OCI-LY1 (cell line): Measurements from ENCODE around the gene ZNF148.

Experiments used
- H2AFZ ChIP-seq: fragments of 200-600 bp; sonication (generic), shearing (Covaris generic); 2 replicates; pipeline ENCODE4 v1.6.0; 2014; ENCODE audit warnings: antibody characterized with exemption, mild to moderate bottlenecking, low read length
- H3F3A ChIP-seq: fragments of 200-600 bp; sonication (generic), shearing (Covaris generic); 2 replicates; pipeline ENCODE4 v1.6.0; 2014; ENCODE audit warnings: mild to moderate bottlenecking, antibody characterized with exemption, low read length, moderate library complexity; ENCODE audit not compliant: insufficient read depth
- H3K27ac ChIP-seq: fragments of 200-600 bp; sonication (generic); 2 replicates; pipeline ENCODE4 v1.5.1; 2014; ENCODE audit warnings: low read length, mixed run types, mild to moderate bottlenecking, low read depth; ENCODE audit not compliant: poor library complexity, severe bottlenecking
- H3K27me3 ChIP-seq: fragments of 200-600 bp; sonication (generic); 2 replicates; pipeline ENCODE4 v1.6.0; 2014; ENCODE audit warnings: antibody characterized with exemption, mild to moderate bottlenecking, low read length, moderate library complexity; ENCODE audit not compliant: insufficient read depth
- H3K36me3 ChIP-seq: fragments of 200-600 bp; sonication (generic); 2 replicates; pipeline ENCODE4 v1.6.1; 2014; ENCODE audit warnings: mild to moderate bottlenecking, antibody characterized with exemption, low read length, moderate library complexity, mixed read lengths; ENCODE audit not compliant: insufficient read depth
- H3K4me1 ChIP-seq: fragments of 200-600 bp; sonication (generic); 2 replicates; pipeline ENCODE4 v1.5.1; 2014; ENCODE audit warnings: mild to moderate bottlenecking, low read length, moderate library complexity; ENCODE audit not compliant: insufficient read depth, severe bottlenecking
- H3K4me2 ChIP-seq: fragments of 200-600 bp; sonication (generic), shearing (Covaris generic); 2 replicates; pipeline ENCODE4 v1.6.1; 2014; ENCODE audit warnings: low read length
- H3K4me3 ChIP-seq: fragments of 200-600 bp; sonication (generic); 2 replicates; pipeline ENCODE4 v1.5.1; 2014; ENCODE audit warnings: low read length, low read depth, mild to moderate bottlenecking, mixed read lengths; ENCODE audit not compliant: poor library complexity, severe bottlenecking
- H3K79me2 ChIP-seq: fragments of 200-600 bp; shearing (Covaris generic); 2 replicates; pipeline ENCODE4 v1.6.1; 2016; ENCODE audit warnings: mixed run types, low read length, mixed read lengths; ENCODE audit not compliant: insufficient read depth
- H3K9ac ChIP-seq: fragments of 200-600 bp; sonication (generic), shearing (Covaris generic); 2 replicates; pipeline ENCODE4 v1.6.1; 2014; ENCODE audit warnings: mild to moderate bottlenecking, low read length, mixed read lengths
- H3K9me2 ChIP-seq: fragments of 200-600 bp; sonication (generic), shearing (Covaris generic); 2 replicates; pipeline ENCODE4 v1.6.1; 2014; ENCODE audit warnings: low read depth, mild to moderate bottlenecking, low read length, mixed read lengths
- H3K9me3 ChIP-seq: fragments of 200-600 bp; shearing (Covaris generic); 2 replicates; pipeline ENCODE4 v1.6.1; 2014; ENCODE audit warnings: low read length, mixed read lengths
- H4K20me1 ChIP-seq: fragments of 200-600 bp; sonication (generic), shearing (Covaris generic); 2 replicates; pipeline ENCODE4 v1.6.0; 2016; ENCODE audit warnings: mild to moderate bottlenecking, low read length; ENCODE audit not compliant: insufficient read depth
- CTCF ChIP-seq: fragments of 200-600 bp; sonication (generic), shearing (Covaris generic); IDR thresholded peaks from 2 replicates; pipeline ENCODE4 v1.5.1; 2017; ENCODE audit warnings: mild to moderate bottlenecking, antibody characterized with exemption, low read length, moderate library complexity, mixed read lengths
- EZH2 ChIP-seq: fragments of 200-600 bp; sonication (generic), shearing (Covaris generic); IDR thresholded peaks from 2 replicates; pipeline ENCODE4 v1.8.0; 2017; ENCODE audit warnings: borderline replicate concordance, mixed run types, mild to moderate bottlenecking, antibody characterized with exemption, low read length, moderate library complexity, mixed read lengths

ZNF148 gene

GRCh38 chr3:125189378-125190165 is 185.6 kb downstream of the ZNF148 start:
- Histone ChIP-seq H3K27me3 (no peaks in the 10 kb centered on the region), H4K20me1 (no peaks in the 10 kb centered on the region), H3K9me3 (no peaks in the 10 kb centered on the region), H3K9ac (no peak overlapping the region), H3K79me2 (no peaks in the 10 kb centered on the region), H3F3A (no peaks in the 10 kb centered on the region), H2AFZ (no peak overlapping the region), H3K4me3 (no peak overlapping the region), H3K36me3 (no peaks in the 10 kb centered on the region), H3K9me2 (no peaks in the 10 kb centered on the region), H3K4me2 (no peak overlapping the region), H3K27ac (no peak overlapping the region), H3K4me1 (no peaks in the 10 kb centered on the region)
- TF ChIP-seq CTCF: no peak
- no peak for TF ChIP-seq EZH2

- no peaks in the 10 kb centered on the region for H3K9me2 ChIP-seq
- H3K27ac ChIP-seq: no peak overlapping the region
- no peaks in the 10 kb centered on the region for H3K9me3 ChIP-seq
- H3F3A ChIP-seq: no peaks in the 10 kb centered on the region
- no peak overlapping the region for H3K4me3 ChIP-seq
- no peaks in the 10 kb centered on the region for H3K79me2 ChIP-seq
- H3K27me3 ChIP-seq: no peaks in the 10 kb centered on the region
- no peak overlapping the region for H2AFZ ChIP-seq
- no peak for TF ChIP-seq CTCF
- no peak for TF ChIP-seq EZH2
- no peaks in the 10 kb centered on the region for H3K36me3 ChIP-seq
- H3K4me1 ChIP-seq: no peaks in the 10 kb centered on the region
- no peak overlapping the region for H3K9ac ChIP-seq
- H4K20me1 ChIP-seq: no peaks in the 10 kb centered on the region
- H3K4me2 ChIP-seq: no peak overlapping the region
Observed at GRCh38 chr3:125188955-125189354, 186.2 kb downstream of the ZNF148 start.

GRCh38 chr3:125187599-125187910 is 187.6 kb downstream of the ZNF148 start:
- Histone ChIP-seq H3K9me3 (no peaks in the 10 kb centered on the region), H3F3A (no peaks in the 10 kb centered on the region), H3K9me2 (no peaks in the 10 kb centered on the region), H3K27ac (no peak overlapping the region), H3K9ac (no peak overlapping the region), H3K27me3 (no peaks in the 10 kb centered on the region), H4K20me1 (no peaks in the 10 kb centered on the region), H3K4me2 (no peak overlapping the region), H3K4me1 (no peaks in the 10 kb centered on the region), H3K36me3 (no peaks in the 10 kb centered on the region), H3K4me3 (no peak overlapping the region), H3K79me2 (no peaks in the 10 kb centered on the region), H2AFZ (no peak overlapping the region)
- no peak for TF ChIP-seq CTCF
- TF ChIP-seq EZH2: no peak
